ENCODE measurements around the gene VASH1.

Gene VASH1

DNA sequence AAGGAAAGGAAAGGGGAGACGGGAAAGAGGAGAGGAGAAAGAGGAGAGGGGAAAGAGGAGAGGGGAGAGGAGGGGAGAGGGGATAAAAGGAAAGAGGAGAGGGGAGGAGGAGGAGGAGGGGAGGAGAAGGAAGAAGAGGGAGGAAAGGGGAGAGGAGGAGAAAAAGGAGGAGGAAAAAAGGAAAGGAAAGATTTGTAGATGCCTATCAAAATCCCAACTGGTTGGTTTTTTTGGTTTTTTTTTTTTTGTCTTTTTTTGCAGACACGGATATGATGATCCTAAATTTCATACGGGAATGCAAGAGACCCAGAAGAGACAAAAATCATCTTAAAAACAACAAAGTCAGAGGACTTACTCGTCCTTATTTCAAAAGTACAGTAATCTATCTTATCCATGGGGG lies 32.1 kb downstream of the VASH1 start:
- DNase-seq: no peak

DNA sequence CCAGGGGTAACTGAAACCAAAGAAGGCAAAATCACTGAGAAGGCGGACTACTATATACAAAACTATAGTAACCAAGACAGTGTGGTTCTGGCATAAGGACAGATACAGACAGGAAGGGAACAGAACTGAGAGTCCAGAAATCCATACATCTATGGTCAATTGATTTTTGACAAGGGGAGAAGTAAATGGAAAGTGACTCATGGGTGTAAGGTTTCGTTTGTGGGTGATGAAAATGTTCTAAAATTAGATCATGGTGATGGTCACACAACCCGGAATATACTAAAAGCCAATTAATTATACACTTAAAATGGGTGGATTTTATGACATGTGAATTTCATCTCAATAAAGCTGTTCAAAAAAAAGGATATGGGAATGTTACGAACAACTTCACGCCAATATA lies 32.7 kb downstream of the VASH1 start:
- no peak for DNase-seq

DNA sequence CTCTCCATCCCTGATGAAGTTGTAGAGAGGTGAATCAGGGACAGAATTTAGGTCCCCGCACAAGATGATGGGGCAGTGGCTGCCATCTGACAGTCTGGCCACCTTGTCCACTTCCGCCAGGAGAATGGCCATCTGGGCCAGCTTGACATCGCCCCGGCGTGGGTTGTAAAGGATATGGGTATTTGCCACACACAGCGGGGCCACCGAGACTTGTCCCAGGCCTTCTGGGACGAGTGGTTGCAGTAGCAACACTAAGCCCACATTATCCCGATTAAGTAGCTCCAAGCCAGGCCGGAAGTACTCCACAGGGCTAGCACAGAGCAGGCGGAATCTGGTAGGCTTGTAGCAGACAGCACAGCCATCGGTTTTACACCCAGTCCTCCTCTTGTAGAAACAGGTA lies 45.2 kb downstream of the VASH1 start:
- no peak for DNase-seq

DNA sequence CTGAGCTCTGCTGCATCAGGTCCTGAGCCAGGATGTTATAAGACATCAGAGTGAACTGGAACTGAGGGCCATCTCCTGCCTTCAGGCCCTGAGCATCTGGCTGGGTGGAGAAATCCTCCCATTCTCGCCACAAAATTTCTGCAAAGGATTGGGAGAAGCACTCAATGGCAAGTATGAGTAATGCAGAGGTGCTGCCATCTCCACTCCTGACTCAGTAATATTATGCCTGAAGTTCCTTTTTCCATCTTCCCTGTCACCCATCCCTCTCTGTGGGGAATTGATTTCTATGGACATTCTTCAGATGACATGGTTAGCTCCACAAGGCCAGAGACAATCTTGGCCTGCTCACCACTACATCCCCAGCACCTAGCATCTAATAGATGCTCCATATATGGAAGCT lies 46.7 kb downstream of the VASH1 start:
- DNase-seq: no peak

DNA sequence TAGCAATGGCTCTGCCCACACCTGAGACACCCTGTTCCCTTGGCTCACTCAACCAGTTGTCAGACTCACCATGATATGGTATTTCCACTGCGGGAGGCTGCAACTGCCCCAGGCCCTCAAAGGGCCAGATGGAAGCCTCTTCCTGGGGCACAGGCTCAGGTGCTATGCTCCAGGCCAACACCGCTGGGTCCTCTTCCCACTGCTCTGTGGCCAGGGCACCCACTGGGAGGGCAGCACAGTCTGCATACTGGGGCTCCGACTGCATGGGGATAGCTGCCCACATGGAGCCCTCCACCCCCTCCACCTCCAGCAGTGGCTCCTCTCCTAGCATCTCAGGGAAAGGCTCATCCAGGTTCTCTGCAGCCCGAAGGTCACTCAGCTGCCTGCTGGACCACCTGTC lies 47.7 kb downstream of the VASH1 start:
- DNase-seq: no peak

DNA sequence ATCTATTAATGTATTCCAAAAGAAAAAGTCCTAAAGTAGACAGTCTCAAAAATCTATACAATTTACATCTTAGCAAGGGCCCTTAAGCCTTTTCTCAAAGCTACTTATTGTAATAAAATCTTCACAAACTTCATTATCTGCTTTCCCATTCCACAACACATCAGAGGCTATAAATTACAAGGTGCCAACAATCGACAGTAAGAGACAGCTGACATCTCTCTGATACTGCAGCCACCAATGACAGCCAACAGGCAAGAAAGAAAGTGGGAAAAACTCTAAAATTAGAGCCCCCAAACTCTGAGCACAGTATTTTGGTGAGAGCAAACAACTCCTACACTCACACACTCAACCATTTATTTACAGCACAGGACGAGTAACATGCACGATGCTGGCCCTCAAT lies 49.3 kb downstream of the VASH1 start:
- DNase-seq: no peak

- DNase-seq: no peak
Measured at GRCh38 chr14:76810953-76811400, 49.7 kb downstream of the VASH1 start.

DNA sequence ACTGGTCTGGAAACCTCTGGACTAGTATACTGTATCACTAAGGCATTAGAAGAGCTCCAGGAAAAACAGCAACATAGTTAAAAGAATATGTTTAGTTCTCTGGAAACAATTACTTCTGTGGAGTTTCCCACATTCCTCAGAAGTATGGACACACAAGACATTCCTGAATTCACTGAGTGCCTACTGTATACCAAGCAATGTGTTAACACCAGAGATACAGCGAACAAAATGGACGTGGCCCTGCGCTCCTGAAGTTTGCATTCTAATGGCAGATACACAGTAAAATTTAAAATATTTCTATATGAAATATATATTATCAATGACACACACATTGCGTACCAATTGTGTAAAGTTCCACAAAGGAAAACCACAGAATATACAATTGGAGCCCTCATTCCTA lies 50.3 kb downstream of the VASH1 start:
- no peak for DNase-seq

- DNase-seq: no peak
Measured at GRCh38 chr14:76812093-76812421, 50.8 kb downstream of the VASH1 start.

DNA sequence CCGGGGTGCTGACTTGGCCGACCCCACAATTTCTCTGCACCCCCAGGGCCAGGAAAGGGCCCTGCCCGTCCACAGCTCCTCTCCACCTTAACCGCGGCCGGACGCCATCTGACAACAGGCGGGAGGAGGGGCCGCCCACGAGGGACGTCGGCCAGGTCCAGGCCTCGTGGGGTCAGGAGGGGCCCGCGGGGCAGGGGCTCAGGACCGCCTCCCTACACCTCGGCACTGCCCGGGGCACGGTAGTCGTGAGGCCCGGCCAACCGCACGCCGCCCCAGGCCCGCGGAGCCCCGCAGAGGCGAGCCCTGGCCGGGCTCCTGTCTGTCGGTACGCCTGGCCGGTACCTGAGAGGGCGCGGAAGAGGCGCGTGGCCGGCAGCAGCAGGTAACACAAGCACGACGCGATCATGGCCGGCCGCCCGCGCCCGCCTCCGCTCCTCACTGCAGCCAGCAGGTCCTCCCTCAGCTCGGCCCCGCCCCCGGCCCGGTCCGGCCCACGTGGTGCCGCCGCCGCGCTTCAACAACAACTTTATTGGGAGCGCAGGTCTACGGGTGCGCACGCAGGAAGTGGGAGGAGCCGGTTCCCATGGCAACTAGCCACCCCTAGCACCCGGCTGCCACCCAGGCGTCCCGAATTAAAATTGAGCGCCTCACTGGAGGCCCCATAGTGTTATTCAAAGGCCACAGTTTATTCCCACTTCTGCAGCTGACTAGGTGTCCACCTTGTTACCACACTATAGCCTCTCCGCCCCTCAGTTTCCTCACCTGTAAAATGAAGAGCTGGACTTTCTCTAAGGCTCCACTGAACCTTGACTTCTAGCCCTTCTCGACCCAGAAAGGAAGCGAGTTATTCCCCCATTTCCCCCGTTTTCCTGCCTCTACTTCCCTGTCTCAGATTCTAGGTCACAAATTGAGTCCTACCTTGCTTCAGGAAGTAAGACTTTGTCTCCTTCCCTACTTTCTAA lies 51.4 kb downstream of the VASH1 start, which contains the start of gene ANGEL1:
Gene ANGEL1 (minus strand): TSS at position 461 of the 962 bp plus-strand sequence. CDS start 55 bp downstream, at position 406.
- peak; percentile 38 for DNase-seq

- DNase-seq: no peak
Measured at GRCh38 chr14:76814726-76815645, 53.7 kb downstream of the VASH1 start.

- DNase-seq: no peak
Measured at GRCh38 chr14:76820700-76821099, 59.4 kb downstream of the VASH1 start.

DNA sequence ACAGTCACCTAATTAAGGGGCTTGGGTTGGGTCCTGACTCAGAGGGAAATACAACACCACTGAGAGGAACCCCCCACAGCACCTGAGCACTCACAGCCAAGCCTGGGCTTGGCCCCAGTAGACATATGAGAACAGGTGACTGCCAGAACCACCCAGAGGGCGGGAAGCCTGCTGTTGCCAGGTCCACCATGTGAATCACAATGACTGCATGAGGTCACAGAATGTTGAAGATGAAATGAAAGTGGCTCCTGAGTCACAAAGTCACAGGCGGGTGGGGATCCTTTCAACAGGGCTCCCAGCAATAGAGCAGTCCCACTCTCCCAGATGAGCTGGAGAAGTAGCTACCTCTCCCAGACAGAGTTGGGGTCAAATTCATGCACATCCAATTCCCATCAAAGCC lies 64.9 kb downstream of the VASH1 start, which contains the start of gene LRRC74A:
Gene LRRC74A (plus strand): TSS at position 287 of the 400 bp plus-strand sequence. CDS start 290 bp downstream, outside the sequence.
- DNase-seq: no peak

DNA sequence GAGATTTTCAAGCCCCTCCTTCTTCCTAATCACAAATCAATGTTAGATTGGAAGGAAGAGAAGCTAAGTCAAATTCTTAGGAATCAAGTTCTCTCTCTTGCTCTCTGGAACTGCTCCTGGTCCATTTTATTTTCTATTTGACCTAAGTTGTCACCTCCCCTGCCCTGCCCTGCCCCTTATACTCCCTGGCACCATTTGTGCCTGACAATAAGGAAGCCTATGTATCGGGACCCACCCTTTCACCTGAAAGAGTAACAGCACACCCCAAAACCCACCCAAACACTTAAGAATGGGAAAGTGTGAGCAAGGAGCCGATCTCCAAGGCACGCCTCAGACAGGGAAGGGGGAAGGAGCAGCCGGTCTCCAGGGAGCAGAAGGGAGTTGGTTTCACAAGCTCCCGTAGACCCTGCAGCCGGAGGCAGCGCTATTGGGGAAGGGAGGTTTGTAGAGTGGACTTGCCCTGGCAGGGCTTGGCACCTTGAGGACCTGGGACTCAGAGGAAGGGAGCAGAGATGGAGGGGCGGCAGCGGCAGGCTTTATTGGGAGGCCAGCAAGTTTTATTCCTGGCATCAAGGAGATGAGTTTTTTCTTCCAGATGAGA lies 66.5 kb downstream of the VASH1 start:
- no peak for DNase-seq

GRCh38 chr14:76828339-76829012 lies 67.2 kb downstream of the VASH1 start:
- DNase-seq: no peak

DNA sequence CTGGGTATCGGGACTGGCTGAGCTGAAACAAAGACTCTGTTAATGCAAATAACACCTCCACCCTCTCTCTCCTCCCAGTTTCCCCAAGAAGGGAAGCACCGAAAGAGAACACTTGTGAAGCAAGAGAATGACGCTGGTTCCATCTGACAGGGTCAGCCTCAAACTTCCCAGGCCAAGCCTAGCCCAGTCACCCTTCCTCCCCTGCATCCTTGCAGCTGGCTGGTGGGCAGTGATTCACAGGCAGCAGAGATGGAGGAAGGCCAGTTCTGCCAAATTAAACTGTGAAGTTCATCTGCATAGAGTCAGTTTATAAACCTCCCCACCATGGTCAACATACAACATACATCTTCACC lies 67.7 kb downstream of the VASH1 start:
- DNase-seq: no peak

DNA sequence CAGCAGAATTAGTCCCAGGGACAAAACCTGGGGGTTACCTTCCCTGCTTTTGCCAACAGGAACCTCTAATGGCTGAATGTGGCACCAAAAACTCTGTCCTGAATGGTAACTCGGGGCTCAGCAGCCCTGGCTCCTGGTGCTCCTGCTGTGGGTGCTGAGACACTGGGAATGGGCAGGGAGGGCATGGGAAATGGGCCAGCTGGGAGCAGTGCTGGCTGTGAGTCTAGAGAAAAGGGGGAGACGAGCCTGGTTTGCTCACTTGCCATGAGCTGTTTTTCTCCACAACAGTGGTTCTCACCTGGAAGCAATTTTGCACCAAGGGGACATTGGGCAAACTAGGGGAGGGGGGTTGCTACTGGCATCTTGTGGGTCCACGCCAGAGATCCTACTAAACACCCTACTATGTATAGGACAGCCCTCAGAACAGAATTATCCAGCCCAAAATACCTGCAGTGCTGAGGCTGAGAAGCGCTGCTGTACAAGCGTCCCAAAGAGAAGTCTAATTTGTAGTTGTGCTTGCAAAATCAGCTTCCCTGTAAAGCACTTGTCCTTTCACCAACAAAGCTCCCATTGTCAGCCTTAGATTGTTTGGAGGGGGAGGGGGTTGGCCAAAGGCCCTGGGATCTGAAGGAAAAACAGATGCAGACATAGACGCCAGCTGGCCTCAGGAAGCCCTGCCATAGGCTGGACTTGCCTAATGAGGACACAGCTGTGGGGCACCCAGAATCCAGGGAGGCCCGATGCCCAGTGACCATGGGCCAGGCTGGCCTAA lies 68.6 kb downstream of the VASH1 start:
- no peak for DNase-seq

DNA sequence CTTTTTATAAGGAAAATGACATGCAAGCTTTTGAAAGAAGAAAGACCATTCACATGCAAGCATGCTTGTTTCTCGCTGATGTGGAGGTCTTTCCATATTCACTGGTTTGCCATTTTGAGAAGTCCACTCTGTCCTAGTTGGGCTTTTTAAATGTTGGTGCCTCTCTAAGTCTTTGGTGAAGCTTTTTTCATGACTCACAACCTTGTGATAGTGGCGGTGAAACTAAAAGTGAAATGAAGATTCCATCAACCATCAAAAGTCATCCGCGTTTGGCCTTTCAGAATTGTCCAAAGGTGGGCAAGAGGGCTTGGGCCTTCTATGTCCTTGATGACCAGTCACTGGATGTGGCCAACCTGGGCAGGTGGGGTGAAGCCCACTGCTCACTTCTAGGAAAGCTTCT lies 69.3 kb downstream of the VASH1 start:
- DNase-seq: no peak

DNA sequence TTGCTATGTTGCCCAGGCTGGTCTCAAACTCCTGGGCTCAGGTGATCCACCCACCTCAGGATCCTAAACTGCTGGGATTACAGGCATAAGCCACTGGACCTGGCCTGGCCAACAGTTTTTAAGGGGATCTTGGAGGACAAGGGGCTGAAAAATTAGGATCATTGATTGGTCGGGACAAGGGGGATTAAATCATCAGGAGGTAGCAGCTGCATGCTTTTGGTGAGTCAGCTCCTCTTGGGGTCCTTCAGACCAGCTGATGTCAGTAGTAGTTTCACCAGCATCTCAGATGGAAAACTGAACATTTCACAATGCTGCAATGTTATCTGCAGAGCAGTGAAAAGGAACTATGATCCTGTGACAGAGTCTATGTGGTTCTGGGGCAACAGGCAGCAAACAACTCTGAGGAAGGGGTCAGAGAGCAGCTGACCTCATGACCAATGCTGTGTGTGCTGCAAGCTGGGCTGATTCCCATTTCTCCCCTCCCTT lies 71.3 kb downstream of the VASH1 start:
- DNase-seq: no peak
